Stomach (tissue), 4 donors: ENCODE measurements around the gene CCDC149.

Source experiments
- CTCF ChIP-seq, 7 experiments: fragments of 450-650 bp in 4 of 7; fragments of 200-600 bp in 3 of 7; sonication (generic) in 3 of 7; IDR thresholded peaks; one replicate each; pipeline ENCODE4 v1.5.1; 2016 to 2019; ENCODE audit warnings: antibody characterized with exemption in 7 of 7, control low read depth in 2 of 7, mild to moderate bottlenecking in 1 of 7
- POLR2A ChIP-seq, 4 donors: fragments of 450-650 bp; IDR thresholded peaks; one replicate each; pipeline ENCODE4 v1.6.1; 2016; ENCODE audit warnings: antibody characterized with exemption in 4 of 4, control low read depth in 2 of 4, mild to moderate bottlenecking in 1 of 4, moderate library complexity in 1 of 4
- POLR2AphosphoS5 ChIP-seq, 3 donors: sonication (generic); formaldehyde crosslinking; IDR thresholded peaks; one replicate each; pipeline ENCODE4 v1.6.1; 2016; ENCODE audit warnings: antibody characterized with exemption in 3 of 3

DNA sequence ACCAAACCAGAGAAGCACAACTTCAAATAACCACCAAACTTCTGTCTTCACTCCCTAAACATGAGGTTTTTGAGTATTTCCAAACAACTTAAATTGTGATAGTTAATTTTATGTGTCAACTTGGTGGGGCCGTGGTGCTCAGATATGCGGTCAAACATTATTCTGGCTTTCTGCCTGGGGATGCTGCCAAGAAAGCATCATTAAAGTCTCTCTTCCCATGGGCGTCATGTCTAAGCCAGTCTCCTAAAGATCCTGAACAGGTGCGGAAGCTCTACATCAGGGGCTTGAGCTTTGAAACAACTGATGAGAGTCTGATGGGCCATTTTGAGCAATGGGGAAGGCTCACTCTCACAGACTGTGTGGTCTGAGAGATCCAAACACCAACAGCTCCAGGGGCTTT, 141.6 kb downstream of the CCDC149 start:
- TF ChIP-seq CTCF (IDR thresholded peaks at IDR 0.05) (no peak), POLR2AphosphoS5 (IDR thresholded peaks at IDR 0.05) (no peak), POLR2A (IDR thresholded peaks at IDR 0.05) (no peak)
